Transverse colon (tissue), 4 donors: ENCODE results near the gene RBM39. TPM values are rescaled to one million over a fixed set of nuclear protein-coding genes. Genes with fewer than 3 reads are reported as not detected.
"Not testable (repeated sequence)": the region's sequence is repeated elsewhere in the genome, so short reads cannot be mapped to it uniquely, and the experiment has no call there.

Experiments used
- DNase-seq: peaks from one replicate; pipeline ENCODE4 v3.0.0-alpha.2; 2019
- H3K27ac ChIP-seq, 4 donors: fragments of 200-600 bp; sonication (generic); 2 replicates each; pipeline ENCODE4 v1.5.1; 2016 to 2018; ENCODE audit warnings: inconsistent platforms in 4 of 4
- H3K27me3 ChIP-seq: fragments of 200-600 bp; sonication (generic); 2 replicates; pipeline ENCODE4 v1.5.1; 2017; ENCODE audit warnings: inconsistent platforms
- H3K36me3 ChIP-seq, 4 donors: fragments of 200-600 bp; sonication (generic); 2 replicates each; pipeline ENCODE4 v1.5.1; 2017 to 2019; ENCODE audit warnings: inconsistent platforms in 4 of 4
- H3K4me1 ChIP-seq, 4 donors: fragments of 200-600 bp; sonication (generic); 2 replicates each; pipeline ENCODE4 v1.5.1; 2017 to 2020; ENCODE audit warnings: inconsistent platforms in 4 of 4
- H3K4me3 ChIP-seq, 4 donors: fragments of 200-600 bp; sonication (generic); 1 replicate in 1 of 4; 2 replicates in 3 of 4; pipeline versions ENCODE4 v1.5.1 to v1.6.1; 2017 to 2019; ENCODE audit warnings: inconsistent platforms in 4 of 4
- H3K9me3 ChIP-seq, 2 donors: fragments of 200-600 bp; sonication (generic); 2 replicates each; pipeline ENCODE4 v1.5.1; 2017 to 2019; ENCODE audit warnings: inconsistent platforms in 2 of 2
- CTCF ChIP-seq, 5 experiments: fragments of 200-600 bp in 3 of 5; fragments of 450-650 bp in 2 of 5; sonication (generic) in 3 of 5; IDR thresholded peaks; 1 replicate in 2 of 5; 2 replicates in 3 of 5; pipeline ENCODE4 v1.5.1; 2016 to 2017; ENCODE audit warnings: antibody characterized with exemption in 5 of 5, inconsistent platforms in 3 of 5, mild to moderate bottlenecking in 2 of 5, moderate library complexity in 1 of 5
- EP300 ChIP-seq: sonication (generic); formaldehyde crosslinking; IDR thresholded peaks from one replicate; pipeline ENCODE4 v1.6.1; 2017; ENCODE audit warnings: antibody characterized with exemption, low read depth
- POLR2A ChIP-seq: fragments of 450-650 bp; IDR thresholded peaks from one replicate; pipeline ENCODE4 v1.6.1; 2016; ENCODE audit warnings: antibody characterized with exemption, mild to moderate bottlenecking, moderate library complexity
- POLR2AphosphoS5 ChIP-seq, 3 donors: sonication (generic); formaldehyde crosslinking; IDR thresholded peaks; one replicate each; pipeline ENCODE4 v1.6.1; 2016; ENCODE audit warnings: antibody characterized with exemption in 3 of 3
- WGBS, 2 donors: methylation state at CpG; one replicate each; pipeline ENCODE4 v1.1.5; 2018; ENCODE audit warnings: low coverage in 1 of 2; 5-methylcytosine and 5-hydroxymethylcytosine counted together
- in situ Hi-C, 4 donors: fragments of 200-750 bp; cut with MboI; loops; one replicate each; pipeline versions ENCODE4 v1.15.0 to v1.15.1; 2017; ENCODE audit warnings: low sequenced_read_pairs in 3 of 4, low pct_ligation_motif_present in 1 of 4, low pct_unique_long_range_greater_than_20kb in 1 of 4
- intact Hi-C: fragments of 100-400 bp; cut with DNase I; formaldehyde crosslinking; loops from one replicate; pipeline ENCODE4 v1.15.1; 2023; ENCODE audit warnings: low total_unique reads
- total RNA-seq, 4 donors: library from RNA; depleted of rRNA; stranded (reverse); fragments of >200 nt; gene quantifications; one replicate each; pipeline ENCODE4 v1.1.0, GENCODE V29; 2016

The RBM39 gene
- total RNA-seq, 4 donors from 2014 or later, result 264 to 721 (median 416) TPM

- intact Hi-C loops, result no loop called here
- in situ Hi-C loops, result loop anchor here in 2 of 4 donors (25.0 kb wide), 1 partner anchor 179 kb away; no protein-coding TSS in a partner anchor
- WGBS, 2 donors, result 30 to 60% methylated on average over 1 of the region's 1 CpG
- H3K4me1 ChIP-seq, result peaks cover 0 to 32% (median 8%) of the 10 kb centered on the region in 4 donors
- no peak for TF ChIP-seq EP300
- no peak for TF ChIP-seq CTCF (IDR thresholded peaks at IDR 0.05)
- no peaks in the 10 kb centered on the region for H3K9me3 ChIP-seq
- no peak overlapping the region for H3K4me3 ChIP-seq
- no peak for DNase-seq
- H3K27ac ChIP-seq, result no peak overlapping the region
- no peaks in the 10 kb centered on the region for H3K27me3 ChIP-seq
- H3K36me3 ChIP-seq, result peaks cover 0 to 96% (median 49%) of the 10 kb centered on the region in 4 donors
These were observed 33.6 kb downstream of the RBM39 start for GRCh38 chr20:35708502-35708901.

- H3K4me3 ChIP-seq, H3K27me3 ChIP-seq, H3K9me3 ChIP-seq, DNase-seq, intact Hi-C loops, H3K27ac ChIP-seq: not testable (repeated sequence)
- in situ Hi-C loops, result loop anchor here in 2 of 4 donors (25.0 kb wide), 1 partner anchor 180 kb away; no protein-coding TSS in a partner anchor
- 89% methylated on average over 15 to 17 of the region's 17 CpGs for WGBS, 2 donors
- Histone ChIP-seq H3K4me1 (peaks cover 0 to 30% (median 8%) of the 10 kb centered on the region in 4 donors), H3K36me3 (peaks cover 0 to 93% (median 47%) of the 10 kb centered on the region in 4 donors)
These were observed 35.2 kb downstream of the RBM39 start for GRCh38 chr20:35706591-35707529.

GRCh38 chr20:35705894-35706293, 36.2 kb downstream of the RBM39 start:
- Histone ChIP-seq H3K36me3 (peaks cover 0 to 84% (median 42%) of the 10 kb centered on the region in 4 donors), H3K4me1 (peaks cover 0 to 28% (median 7%) of the 10 kb centered on the region in 4 donors)
- H3K4me3 ChIP-seq, H3K27ac ChIP-seq, DNase-seq, H3K27me3 ChIP-seq, H3K9me3 ChIP-seq, intact Hi-C loops: not testable (repeated sequence)
- in situ Hi-C loops, result loop anchor here in 2 of 4 donors (25.0 kb wide), 1 partner anchor 181 kb away; no protein-coding TSS in a partner anchor
- 87 to 89% methylated on average over 6 to 11 of the region's 11 CpGs for whole genome bisulfite sequencing, 2 donors

- 86% methylated on average over 5 of the region's 5 CpGs for WGBS, 2 donors
- H3K27ac ChIP-seq, result no peak overlapping the region
- peaks cover 2 to 28% (median 13%) of the 10 kb centered on the region in 4 donors for H3K4me1 ChIP-seq
- in situ Hi-C loops, result loop anchor here in 2 of 4 donors (25.0 kb wide), 1 partner anchor 183 kb away; no protein-coding TSS in a partner anchor
- no peaks in the 10 kb centered on the region for H3K9me3 ChIP-seq
- intact Hi-C loops, result loop anchor here (5.0 kb wide), 1 partner anchor 68 kb away; the partner anchor contains the start of gene PHF20
- no peak for DNase-seq
- peaks cover 0 to 72% (median 36%) of the 10 kb centered on the region in 4 donors for H3K36me3 ChIP-seq
- TF ChIP-seq CTCF (IDR thresholded peaks at IDR 0.05) (no peak), POLR2A (no peak), EP300 (no peak), POLR2AphosphoS5 (IDR thresholded peaks at IDR 0.05) (peak in 1 of 3 donors; percentile 34)
- no peak overlapping the region for H3K4me3 ChIP-seq
- no peaks in the 10 kb centered on the region for H3K27me3 ChIP-seq
These were observed 37.4 kb downstream of the RBM39 start for GRCh38 chr20:35704514-35705261.
